GM21737 (cell line): ENCODE measurements around the gene ADAMTS13.

ENCODE experiments used
- ATAC-seq: cut with Tn5 transposase; IDR thresholded peaks from one replicate; pipeline ENCODE4 v1.9.1; 2021; ENCODE audit warnings: mild to moderate bottlenecking, moderate library complexity; ENCODE audit not compliant: unreplicated experiment

ADAMTS13 gene

DNA sequence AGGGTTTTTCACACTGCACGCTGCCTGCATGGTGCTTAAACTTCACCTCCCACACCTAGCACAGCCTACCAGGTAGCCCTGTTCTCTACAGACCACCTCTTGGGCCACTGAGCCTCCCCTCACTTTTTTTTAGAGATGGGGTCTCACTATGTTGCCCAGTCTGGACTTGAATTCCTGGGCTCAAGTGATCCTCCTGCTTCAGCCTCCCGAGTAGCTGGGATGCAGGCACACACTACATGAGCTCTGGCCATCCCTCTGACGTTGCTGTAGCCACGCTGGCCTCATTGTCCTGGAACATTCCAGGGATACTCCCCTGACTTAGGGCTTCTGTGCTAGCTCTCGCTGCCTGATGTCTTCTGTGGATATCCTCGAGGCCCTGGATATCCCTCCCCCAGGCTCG is 30.4 kb downstream of the ADAMTS13 start:
- no peak for ATAC-seq

DNA sequence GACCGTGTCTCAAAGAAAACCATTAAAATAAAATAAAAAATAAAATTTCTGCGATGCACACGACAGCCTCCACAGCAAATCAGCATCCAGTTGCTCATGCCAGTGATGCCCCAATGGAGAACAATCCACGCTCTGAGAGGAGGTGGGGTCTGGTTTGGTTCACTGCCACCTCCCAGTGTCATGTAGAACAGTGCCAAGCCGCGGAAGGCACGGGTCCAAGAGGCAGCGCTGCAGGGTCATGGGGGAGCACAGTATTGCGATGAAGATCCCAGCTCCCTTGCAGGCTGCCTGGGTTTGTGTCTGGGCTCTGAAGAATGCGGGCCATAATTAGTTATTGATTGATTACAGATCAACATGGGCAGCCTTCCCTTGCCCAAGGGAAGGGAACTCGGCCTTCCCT is 31.5 kb downstream of the ADAMTS13 start:
- ATAC-seq: no peak

DNA sequence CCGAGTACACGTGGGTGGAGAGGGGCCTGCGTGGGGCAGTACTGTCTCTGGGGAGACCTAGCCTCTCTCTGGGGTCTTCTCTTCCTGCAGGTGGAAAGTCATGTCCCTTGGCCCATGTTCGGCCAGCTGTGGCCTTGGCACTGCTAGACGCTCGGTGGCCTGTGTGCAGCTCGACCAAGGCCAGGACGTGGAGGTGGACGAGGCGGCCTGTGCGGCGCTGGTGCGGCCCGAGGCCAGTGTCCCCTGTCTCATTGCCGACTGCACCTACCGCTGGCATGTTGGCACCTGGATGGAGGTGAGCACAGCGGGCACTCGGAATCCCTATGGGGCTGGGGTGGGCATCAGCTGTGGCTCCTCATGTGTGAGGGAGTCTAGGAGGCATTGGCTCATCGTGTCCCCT is 32.2 kb downstream of the ADAMTS13 start:
- ATAC-seq: no peak

GRCh38 chr9:133454943-133455673 is 32.9 kb downstream of the ADAMTS13 start:
- ATAC-seq: no peak

- no peak for ATAC-seq
Measured at GRCh38 chr9:133455936-133456335, 33.8 kb downstream of the ADAMTS13 start.

- ATAC-seq: no peak
Measured at GRCh38 chr9:133456409-133456808, 34.2 kb downstream of the ADAMTS13 start.

DNA sequence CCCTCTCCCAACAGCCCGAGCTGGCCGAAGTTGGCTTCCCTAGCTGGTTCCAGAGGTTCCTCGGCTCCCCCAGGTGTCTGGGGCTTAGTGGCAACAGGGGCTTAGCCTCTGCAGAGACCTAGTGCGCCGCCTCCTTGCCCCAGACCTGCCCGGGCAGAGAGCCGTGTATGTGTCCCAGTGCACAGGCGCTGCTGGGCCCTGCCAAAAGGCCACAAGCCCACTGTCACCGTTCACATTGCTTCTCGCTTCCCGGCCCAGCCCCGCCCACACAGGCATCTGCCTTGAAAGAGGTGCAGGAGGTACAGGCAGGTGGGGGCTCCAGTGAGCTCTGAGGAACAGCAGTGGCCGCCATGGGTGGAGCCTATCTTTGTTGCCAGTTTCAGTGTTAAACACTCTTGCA is 35.1 kb downstream of the ADAMTS13 start:
- ATAC-seq: no peak

GRCh38 chr9:133457748-133458147 is 35.6 kb downstream of the ADAMTS13 start:
- no peak for ATAC-seq

GRCh38 chr9:133458643-133459312 is 36.6 kb downstream of the ADAMTS13 start:
- ATAC-seq: no peak

- ATAC-seq: peak; percentile 63
Measured at GRCh38 chr9:133459476-133460404, 37.6 kb downstream of the ADAMTS13 start, which contains the start of gene CACFD1. TSS of gene CACFD1 (plus strand) at chr9:133459978. CDS start at chr9:133460067, 89 bp downstream.

DNA sequence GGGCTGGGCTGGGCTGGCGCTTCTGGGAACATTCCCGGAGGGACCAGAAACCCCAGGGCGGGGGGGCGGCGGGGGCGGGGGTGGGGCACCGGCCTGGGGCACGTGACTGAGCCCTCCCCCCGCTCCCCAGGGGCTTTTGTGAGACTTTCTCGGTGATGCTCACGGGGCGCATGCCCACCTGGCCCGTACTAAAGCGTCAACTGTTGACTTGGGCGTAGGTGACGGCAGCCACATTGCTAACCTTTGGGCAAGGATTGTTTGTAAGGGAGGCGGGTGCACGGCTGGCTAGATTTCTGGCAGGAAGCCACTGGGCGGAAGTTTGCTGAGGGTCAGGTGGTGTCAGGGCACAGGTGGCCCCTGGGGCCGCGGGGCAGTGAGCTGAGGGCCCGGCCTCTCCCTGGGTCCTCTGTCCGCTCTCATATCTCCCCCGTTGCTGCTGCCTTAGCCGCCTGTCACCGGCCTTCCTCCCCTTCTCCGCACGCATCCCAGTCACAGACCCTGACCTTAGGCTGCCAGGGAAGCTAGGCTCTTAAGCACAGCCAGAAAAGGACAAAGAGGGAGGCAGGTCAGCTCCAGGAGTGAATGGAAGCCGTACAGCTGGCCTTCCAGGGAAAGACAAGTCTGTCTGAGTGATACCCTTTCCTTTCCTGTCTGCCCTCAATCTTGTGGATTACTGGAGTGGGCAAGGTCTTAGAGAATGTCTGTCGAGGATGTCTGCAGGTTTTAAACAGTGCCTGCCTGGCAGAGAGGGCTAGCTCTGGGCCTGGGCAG is 38.4 kb downstream of the ADAMTS13 start:
- ATAC-seq: peak; percentile 38

DNA sequence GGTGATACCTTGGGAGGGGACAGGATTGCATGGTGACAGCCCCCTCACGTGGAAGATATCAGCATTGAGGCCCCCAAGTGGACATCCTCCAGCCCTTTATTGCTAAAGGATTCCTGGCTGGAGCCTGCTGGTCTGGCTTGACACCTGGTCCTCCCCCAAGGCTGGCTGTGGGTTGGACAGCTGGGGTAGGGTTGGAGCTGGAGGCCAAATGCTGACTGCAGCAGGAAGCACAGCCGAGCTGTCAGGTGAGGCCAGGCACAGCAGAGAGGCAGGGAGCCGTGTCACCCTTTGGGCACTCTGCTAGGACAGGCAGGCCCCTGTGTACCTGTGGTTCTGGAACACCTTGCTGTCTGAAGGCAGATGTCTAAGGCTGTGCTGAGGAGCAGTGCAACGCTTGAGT is 39.8 kb downstream of the ADAMTS13 start:
- ATAC-seq: no peak

- no peak for ATAC-seq
Measured at GRCh38 chr9:133463234-133463863, 41.2 kb downstream of the ADAMTS13 start.

DNA sequence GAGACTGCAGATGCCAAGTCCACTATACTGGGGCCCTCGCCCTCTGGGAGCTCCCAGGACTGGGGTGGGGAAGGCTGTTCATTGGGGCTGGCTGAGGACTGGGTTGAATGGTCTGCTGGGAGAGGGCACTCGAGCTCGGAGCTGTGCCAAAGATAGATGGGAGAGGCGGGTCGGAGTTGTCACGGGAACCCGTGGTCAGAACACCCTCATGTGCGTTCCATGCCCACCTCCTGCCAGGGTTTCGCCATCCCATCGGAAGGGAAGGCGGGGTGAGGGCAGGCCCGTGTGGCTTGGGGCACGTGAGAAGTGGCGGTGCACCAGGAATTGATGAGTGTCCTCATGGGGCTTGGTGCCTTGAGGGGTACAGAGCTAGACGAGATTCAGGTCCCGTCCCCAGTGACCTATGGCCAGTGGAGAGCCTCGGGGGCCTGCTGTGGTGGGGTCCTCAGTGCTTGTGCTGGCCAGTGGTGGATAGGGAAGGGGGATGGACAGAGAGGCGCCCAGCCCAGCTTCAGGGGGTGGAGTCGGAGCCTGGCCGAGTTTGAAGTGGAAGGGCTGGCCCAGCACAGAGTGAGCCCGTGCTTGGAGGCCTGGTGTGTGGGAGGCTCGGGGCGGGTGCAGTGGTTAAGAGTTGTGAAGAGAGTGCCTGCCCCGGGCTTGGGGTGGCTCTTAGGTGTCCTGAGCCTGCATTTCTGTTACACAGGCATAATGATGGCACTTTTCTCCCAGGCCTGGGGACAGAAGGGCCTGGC is 41.9 kb downstream of the ADAMTS13 start:
- no peak for ATAC-seq

DNA sequence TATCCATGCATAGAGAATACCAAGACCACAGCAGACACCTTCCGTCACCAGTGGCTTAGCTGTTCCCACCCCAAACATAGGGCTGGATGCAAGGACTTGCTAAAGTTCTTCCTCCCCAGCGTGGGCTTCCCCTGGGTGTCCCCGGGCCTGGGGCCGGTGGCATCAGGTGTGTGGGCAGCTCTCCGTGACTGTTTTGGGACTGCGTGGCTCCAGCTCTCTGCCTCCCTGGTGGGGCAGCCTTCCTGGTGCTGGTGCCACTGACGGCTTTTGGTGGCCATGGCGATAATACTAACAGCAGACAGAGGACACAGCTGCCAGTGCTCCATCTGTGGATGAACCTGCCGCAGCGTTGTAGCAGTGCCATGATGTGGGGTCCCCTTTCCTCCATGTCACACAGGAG is 42.5 kb downstream of the ADAMTS13 start:
- no peak for ATAC-seq

GRCh38 chr9:133465984-133466383 is 43.8 kb downstream of the ADAMTS13 start:
- ATAC-seq: no peak

GRCh38 chr9:133467101-133467500 is 44.9 kb downstream of the ADAMTS13 start:
- ATAC-seq: no peak

GRCh38 chr9:133468374-133468773 is 46.2 kb downstream of the ADAMTS13 start:
- ATAC-seq: no peak

DNA sequence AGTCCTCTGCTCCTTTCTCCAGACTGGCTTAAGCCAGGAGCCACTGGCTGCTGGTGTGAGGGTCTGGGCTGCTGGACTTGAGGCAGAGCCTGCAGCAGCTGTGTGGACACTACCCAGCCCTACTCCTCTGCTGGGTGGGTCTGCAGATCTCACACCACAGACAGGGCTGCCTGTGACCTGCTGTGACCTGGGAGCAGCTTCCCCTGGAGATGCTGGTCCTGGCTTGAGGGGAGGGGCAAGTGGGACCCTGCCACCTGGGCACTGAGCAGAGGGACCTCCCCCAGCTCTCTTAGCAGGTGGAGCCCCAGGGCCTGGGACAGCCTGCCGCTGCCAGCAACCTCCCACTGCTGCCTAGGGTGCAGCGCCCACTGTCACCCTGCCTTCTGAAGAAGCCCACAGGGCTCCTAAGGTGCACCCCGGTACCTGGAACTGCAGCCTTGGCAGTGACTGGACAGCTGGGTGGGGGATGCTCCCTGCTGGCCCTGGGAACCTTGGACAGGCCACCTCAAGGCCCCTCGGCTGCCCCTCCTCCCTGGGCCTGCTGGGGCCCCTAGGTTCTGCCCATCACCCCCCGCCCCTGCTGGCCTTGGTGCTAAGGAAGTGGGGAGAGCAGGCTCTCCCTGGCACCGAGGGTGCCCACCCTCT is 46.7 kb downstream of the ADAMTS13 start:
- ATAC-seq: no peak
